ENCODE results near the gene LPO.

GRCh38 chr17:58276423-58276822 lies 38.0 kb downstream of the LPO start:
- no peak for TF ChIP-seq CTCF (conservative IDR thresholded peaks at IDR 0.05)
- no peak for TF ChIP-seq ZFX (IDR thresholded peaks at IDR 0.05)

Measured in C4-2B (cell line).